ENCODE data around the gene TTLL7.

DNA sequence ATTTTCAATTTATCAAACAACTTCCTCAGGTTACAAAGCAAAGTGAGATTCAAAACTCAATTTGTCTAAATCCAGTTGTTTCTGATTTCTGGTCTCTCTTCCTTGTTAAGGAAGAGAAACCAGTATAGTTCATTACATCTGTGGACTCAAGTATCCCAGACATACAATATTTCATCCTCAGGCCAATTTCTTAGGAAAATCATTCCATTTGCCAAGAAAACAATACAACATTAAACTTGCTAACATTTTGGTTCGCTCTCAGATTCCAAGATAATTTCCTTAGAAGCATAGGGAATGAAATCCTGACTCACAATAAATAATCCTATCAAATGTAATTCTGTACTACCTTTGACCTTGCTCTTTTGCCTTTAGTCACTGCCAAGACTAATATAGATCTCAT is 11.2 kb upstream of the TTLL7 start:
- no peak for TF ChIP-seq POLR2AphosphoS5 (IDR thresholded peaks at IDR 0.05; ENCODE audit: low read depth, low read length)
- TF ChIP-seq POLR2A (IDR thresholded peaks at IDR 0.05; ENCODE audit: low read depth, low read length) = no peak
- TF ChIP-seq TAF1 (IDR thresholded peaks at IDR 0.05; ENCODE audit: borderline replicate concordance, low read depth, low read length) = no peak
